Ovary (tissue), 3 donors: Measurements from ENCODE around the gene NUDT1.

ENCODE experiments used
- CTCF ChIP-seq, 3 donors: fragments of 450-650 bp in 2 of 3; fragments of 200-600 bp in 1 of 3; IDR thresholded peaks; one replicate each; pipeline versions ENCODE4 v1.5.1 to v1.8.0; 2016 to 2022; ENCODE audit warnings: antibody characterized with exemption in 3 of 3, mild to moderate bottlenecking in 1 of 3
- POLR2A ChIP-seq: fragments of 450-650 bp; IDR thresholded peaks from one replicate; pipeline ENCODE4 v1.6.1; 2017; ENCODE audit warnings: antibody characterized with exemption, mild to moderate bottlenecking, moderate library complexity
- donor health status: DM: no; HTN: no; CAD: no.

- no peak for TF ChIP-seq CTCF (IDR thresholded peaks at IDR 0.05)
- no peak for TF ChIP-seq POLR2A
Observed at GRCh38 chr7:2299870-2300512, 58.0 kb downstream of the NUDT1 start.
